Endothelial cell of umbilical vein (primary cell): Measurements from ENCODE around the gene CCDC85C. TPM values are rescaled to one million over a fixed set of nuclear protein-coding genes. Genes with fewer than 3 reads are reported as not detected.
A peak's percentile ranks its signal among the peaks of the same experiment; 100 is the strongest.

Experiments used
- BruUV-seq: library from RNA; stranded (reverse); fragments of 400-500 nt; replicated peaks from 2 replicates; lab custom pipeline; 2021; lab: Mats Ljungman, UMichigan
- CTCF ChIA-PET: fragments of 300-600, 350-600 bp; sonication (Branson Sonifier 250); formaldehyde crosslinking; loops from one replicate; lab custom pipeline; 2021; ENCODE audit warnings: antibody characterized with exemption, inconsistent platforms; lab: Charles Lee
- POLR2A ChIA-PET: fragments of 300-600, 350-600 bp; sonication (Branson Sonifier 250); formaldehyde crosslinking; loops from one replicate; lab custom pipeline; 2021; ENCODE audit warnings: antibody characterized with exemption, inconsistent platforms; lab: Charles Lee
- DNase-seq: peaks from one replicate; pipeline ENCODE4 v3.0.0-alpha.2; 2011; ENCODE audit warnings: low read depth, low spot score
- FAIRE-seq: peaks from 2 replicates; lab custom pipeline; 2011; peaks lifted over from hg19 to GRCh38; lab: Jason Lieb, UNC
- H2AFZ ChIP-seq: 2 replicates; pipeline ENCODE4 v1.6.0; 2012; ENCODE audit warnings: low read depth, low read length, control low read depth, inconsistent platforms
- H3K27ac ChIP-seq: 2 replicates; pipeline ENCODE4 v1.5.1; 2011; ENCODE audit warnings: low read depth, mild to moderate bottlenecking, control low read depth, low read length, moderate library complexity; ENCODE audit not compliant: insufficient read depth
- H3K27me3 ChIP-seq, 2 experiments: 2 replicates each; pipeline versions ENCODE4 v1.6.0 to v1.6.1; 2011; ENCODE audit warnings: low read length in 2 of 2, mixed read lengths in 1 of 2; ENCODE audit not compliant: control insufficient read depth in 2 of 2, insufficient read depth in 2 of 2
- H3K36me3 ChIP-seq, 2 experiments: 2 replicates in 1 of 2; 3 replicates in 1 of 2; pipeline ENCODE4 v1.5.1; 2011; ENCODE audit warnings: low read length in 2 of 2, mild to moderate bottlenecking in 1 of 2, moderate library complexity in 1 of 2; ENCODE audit not compliant: control insufficient read depth in 2 of 2, insufficient read depth in 2 of 2; ENCODE audit errors: extremely low read depth in 1 of 2
- H3K4me1 ChIP-seq: 3 replicates; pipeline ENCODE4 v1.5.1; 2011; ENCODE audit warnings: mild to moderate bottlenecking, low read length; ENCODE audit not compliant: control insufficient read depth, insufficient read depth; ENCODE audit errors: extremely low read depth
- H3K4me2 ChIP-seq: 2 replicates; pipeline ENCODE4 v1.6.1; 2011; ENCODE audit warnings: low read length, control low read depth, mixed read lengths; ENCODE audit not compliant: insufficient read depth
- H3K4me3 ChIP-seq, 3 experiments: fragments of 200-600 bp in 1 of 3; sonication (generic), shearing (Covaris generic) in 1 of 3; replicated peaks in 1 of 3; 2 replicates each; pipeline ENCODE4 v1.5.1; 2011 to 2016; ENCODE audit warnings: control low read depth in 3 of 3, low read length in 3 of 3, mild to moderate bottlenecking in 2 of 3, inconsistent platforms in 1 of 3, low read depth in 1 of 3, moderate library complexity in 1 of 3; ENCODE audit not compliant: insufficient read depth in 1 of 3
- H3K79me2 ChIP-seq: 2 replicates; pipeline ENCODE4 v1.6.0; 2012; ENCODE audit warnings: low read length, inconsistent platforms; ENCODE audit not compliant: control insufficient read depth, insufficient read depth
- H3K9ac ChIP-seq: replicated peaks from 2 replicates; pipeline ENCODE3; 2011; ENCODE audit warnings: low read length, control low read depth; ENCODE audit not compliant: insufficient read depth; ENCODE audit errors: extremely low read depth
- H3K9me1 ChIP-seq: replicated peaks from 3 replicates; pipeline ENCODE4 v1.6.0; 2011; ENCODE audit warnings: mild to moderate bottlenecking, low read length; ENCODE audit not compliant: control insufficient read depth, insufficient read depth; ENCODE audit errors: extremely low read depth
- H3K9me3 ChIP-seq: replicated peaks from 2 replicates; pipeline ENCODE4 v1.5.1; 2012; ENCODE audit warnings: low read length, inconsistent platforms; ENCODE audit not compliant: control insufficient read depth, insufficient read depth
- H4K20me1 ChIP-seq: replicated peaks from 2 replicates; pipeline ENCODE3; 2011; ENCODE audit warnings: mild to moderate bottlenecking, low read length; ENCODE audit not compliant: control insufficient read depth, insufficient read depth; ENCODE audit errors: extremely low read depth
- CTCF ChIP-seq, 2 donors: IDR thresholded peaks; 1 replicate in 1 of 2; 2 replicates in 1 of 2; pipeline ENCODE4 v1.5.1; 2011; ENCODE audit warnings: low read length in 2 of 2, mild to moderate bottlenecking in 2 of 2, moderate library complexity in 2 of 2, control low read depth in 1 of 2, inconsistent platforms in 1 of 2, low read depth in 1 of 2; ENCODE audit not compliant: insufficient read depth in 1 of 2; ENCODE audit errors: extremely low read depth in 1 of 2
- EZH2 ChIP-seq: IDR thresholded peaks from 2 replicates; pipeline ENCODE4 v1.6.1; 2012; ENCODE audit warnings: borderline replicate concordance, low read depth, mild to moderate bottlenecking, moderate library complexity, low read length, inconsistent platforms; ENCODE audit not compliant: severe bottlenecking
- FOS ChIP-seq: IDR thresholded peaks from 2 replicates; pipeline ENCODE4 v1.6.1; 2011; ENCODE audit warnings: mild to moderate bottlenecking, low read length, moderate library complexity, borderline replicate concordance; ENCODE audit not compliant: insufficient read depth
- GATA2 ChIP-seq: IDR thresholded peaks from 2 replicates; pipeline ENCODE4 v1.7.0; 2011; ENCODE audit warnings: low read depth, mild to moderate bottlenecking, moderate library complexity, mixed read lengths, low read length; ENCODE audit not compliant: insufficient read length, insufficient read depth
- JUN ChIP-seq: IDR thresholded peaks from 2 replicates; pipeline ENCODE4 v1.6.1; 2011; ENCODE audit warnings: borderline replicate concordance, low read depth; ENCODE audit not compliant: insufficient read length, insufficient read depth
- MAX ChIP-seq: IDR thresholded peaks from 2 replicates; pipeline ENCODE4 v1.6.1; 2011; ENCODE audit not compliant: insufficient read depth, insufficient read length
- POLR2A ChIP-seq: IDR thresholded peaks from 2 replicates; pipeline ENCODE4 v1.6.1; 2012; ENCODE audit warnings: low read depth, mild to moderate bottlenecking, control low read depth, low read length
- POLR2AphosphoS5 ChIP-seq: IDR thresholded peaks from 2 replicates; pipeline ENCODE4 v1.6.1; 2012; ENCODE audit warnings: low read depth, mild to moderate bottlenecking, control low read depth, low read length, moderate library complexity; ENCODE audit not compliant: insufficient read depth
- dilution Hi-C: fragments of 300-500 bp; cut with MboI; formaldehyde crosslinking; loops from one replicate; pipeline ENCODE4 v1.15.0; 2019; ENCODE audit warnings: low sequenced_read_pairs; ENCODE audit not compliant: extremely low pct_ligation_motif_present
- intact Hi-C: fragments of 100-400 bp; cut with micrococcal nuclease; formaldehyde crosslinking; loops from one replicate; pipeline ENCODE4 v1.10.0; 2022
- polyA plus RNA-seq, 4 experiments: library from polyadenylated mRNA; depleted of rRNA in 3 of 4; stranded (reverse) in 3 of 4; unstranded in 1 of 4; fragments of >200 nt; gene quantifications; 2 replicates each; pipeline versions ENCODE4 v1.2.1 to v1.2.3, GENCODE V29; 2011 to 2012; ENCODE audit warnings: missing spikeins in 1 of 4
- total RNA-seq: library from RNA; stranded (reverse); gene quantifications from 2 replicates; pipeline ENCODE4 v1.2.3, GENCODE V29; 2021

The CCDC85C gene
- total and polyA plus RNA-seq, 2 donors (not counting 3 experiments of a cell fraction or from before 2014, with no cell fraction given): 7.5 to 17.8 TPM

GRCh38 chr14:99630202-99630601, 26.2 kb upstream of the CCDC85C start:
- intact Hi-C loops: no loop called here
- FAIRE-seq: no peak
- POLR2A ChIA-PET: no interaction called here

GRCh38 chr14:99628887-99629618, 25.0 kb upstream of the CCDC85C start:
- H3K79me2 ChIP-seq: no peaks in the 10 kb centered on the region
- dilution Hi-C loops (no loop called here), intact Hi-C loops (loop anchor here (1.0 to 5.0 kb wide), 6 partner anchors 24 to 237 kb away; no protein-coding TSS in a partner anchor)
- no peak overlapping the region for H3K27ac ChIP-seq
- no peaks in the 10 kb centered on the region for H4K20me1 ChIP-seq
- no peaks in the 10 kb centered on the region for H3K9me1 ChIP-seq
- H3K27me3 ChIP-seq: no peaks in the 10 kb centered on the region
- no peaks in the 10 kb centered on the region for H3K36me3 ChIP-seq
- no peak overlapping the region for H3K4me3 ChIP-seq
- ChIA-PET CTCF (interaction anchor here (0.7 to 3.5 kb wide), 23 partner anchors 10 to 240 kb away, joined by 3 to 52 read pairs (median 5); partner anchors contain the start of gene CCDC85C), POLR2A (no interaction called here)
- BruUV-seq: no TSS peak
- no peaks in the 10 kb centered on the region for H3K9me3 ChIP-seq
- H3K4me2 ChIP-seq: no peak overlapping the region
- DNase-seq (peak; percentile 69), FAIRE-seq (peak; percentile 76)
- H3K4me1 ChIP-seq: no peaks in the 10 kb centered on the region
- H2AFZ ChIP-seq: no peak overlapping the region
- no peak overlapping the region for H3K9ac ChIP-seq
- TF ChIP-seq EZH2: no peak
- peak; percentile 16 for TF ChIP-seq MAX
- TF ChIP-seq CTCF (IDR thresholded peaks at IDR 0.05; ENCODE audit: extremely low read depth in 1 of 2, insufficient read depth in 1 of 2, low read depth in 1 of 2, low read length in 2 of 2): peak; percentile 97 to 99

More at GRCh38 chr14:99630202-99630601, 26.2 kb upstream of the CCDC85C start:
- no peak overlapping the region for H3K9ac ChIP-seq
- H3K27ac ChIP-seq: no peak overlapping the region
- H3K4me1 ChIP-seq: no peaks in the 10 kb centered on the region
- no peak overlapping the region for H3K4me3 ChIP-seq
- no peak overlapping the region for H2AFZ ChIP-seq
- no peaks in the 10 kb centered on the region for H3K9me1 ChIP-seq
- no peak for DNase-seq
- no peaks in the 10 kb centered on the region for H3K36me3 ChIP-seq
- H3K79me2 ChIP-seq: no peaks in the 10 kb centered on the region
- no peaks in the 10 kb centered on the region for H4K20me1 ChIP-seq
- H3K9me3 ChIP-seq: no peaks in the 10 kb centered on the region
- H3K27me3 ChIP-seq: no peaks in the 10 kb centered on the region
- dilution Hi-C loops: no loop called here
- CTCF ChIA-PET: interaction anchor here (0.5 to 3.5 kb wide), 7 partner anchors 24 to 118 kb away, joined by 3 to 52 read pairs (median 3); no protein-coding TSS in a partner anchor
- BruUV-seq: no TSS peak
- H3K4me2 ChIP-seq: no peak overlapping the region
- no peak for TF ChIP-seq POLR2A
- no peak for TF ChIP-seq EZH2
- TF ChIP-seq GATA2: no peak
- no peak for TF ChIP-seq POLR2AphosphoS5
- TF ChIP-seq FOS: no peak
- TF ChIP-seq JUN: no peak
